Thoracic aorta (tissue), 2 donors: ENCODE data around the gene PRKAR2A. TPM values are rescaled to one million over a fixed set of nuclear protein-coding genes. Genes with fewer than 3 reads are reported as not detected.

ENCODE experiments used
- ATAC-seq: fragments of 150-250 bp; one replicate; pipeline ENCODE4 v1.8.0; 2017; ENCODE audit warnings: low read depth; ENCODE audit not compliant: insufficient number of reproducible peaks, low FRiP score
- DNase-seq: peaks from one replicate; pipeline ENCODE4 v3.0.0-alpha.2; 2020; ENCODE audit warnings: low spot score
- H3K27ac ChIP-seq, 2 donors: fragments of 200-600 bp; sonication (generic); 1 replicate in 1 of 2; 2 replicates in 1 of 2; pipeline ENCODE4 v1.5.1; 2016; ENCODE audit warnings: mild to moderate bottlenecking in 2 of 2, moderate library complexity in 2 of 2
- H3K27me3 ChIP-seq: fragments of 200-600 bp; sonication (generic); replicated peaks from 2 replicates; pipeline ENCODE4 v1.6.0; 2016; ENCODE audit warnings: mild to moderate bottlenecking; ENCODE audit not compliant: insufficient read depth
- H3K36me3 ChIP-seq: fragments of 200-600 bp; sonication (generic); one replicate; pipeline ENCODE4 v1.5.1; 2016
- H3K4me1 ChIP-seq, 2 donors: fragments of 200-600 bp; sonication (generic); 1 replicate in 1 of 2; 2 replicates in 1 of 2; pipeline versions ENCODE4 v1.5.1 to v1.6.0; 2016; ENCODE audit warnings: low read depth in 2 of 2, mild to moderate bottlenecking in 1 of 2; ENCODE audit not compliant: control insufficient read depth in 1 of 2
- H3K4me3 ChIP-seq: fragments of 200-600 bp; sonication (generic); 2 replicates; pipeline ENCODE4 v1.5.1; 2016; ENCODE audit warnings: mild to moderate bottlenecking
- H3K9me3 ChIP-seq: fragments of 200-600 bp; sonication (generic); 2 replicates; pipeline ENCODE4 v1.5.1; 2016
- CTCF ChIP-seq: fragments of 200-600 bp; sonication (generic); IDR thresholded peaks from one replicate; pipeline ENCODE4 v1.5.1; 2019; ENCODE audit warnings: antibody characterized with exemption
- total RNA-seq, 2 donors: library from RNA; depleted of rRNA; stranded (reverse); fragments of >200 nt; gene quantifications; one replicate each; pipeline versions ENCODE4 v1.1.0 to v1.2.3, GENCODE V29; 2016

The PRKAR2A gene
- total RNA-seq, 2 donors from 2014 or later, result 66.4 to 69.5 TPM

DNA sequence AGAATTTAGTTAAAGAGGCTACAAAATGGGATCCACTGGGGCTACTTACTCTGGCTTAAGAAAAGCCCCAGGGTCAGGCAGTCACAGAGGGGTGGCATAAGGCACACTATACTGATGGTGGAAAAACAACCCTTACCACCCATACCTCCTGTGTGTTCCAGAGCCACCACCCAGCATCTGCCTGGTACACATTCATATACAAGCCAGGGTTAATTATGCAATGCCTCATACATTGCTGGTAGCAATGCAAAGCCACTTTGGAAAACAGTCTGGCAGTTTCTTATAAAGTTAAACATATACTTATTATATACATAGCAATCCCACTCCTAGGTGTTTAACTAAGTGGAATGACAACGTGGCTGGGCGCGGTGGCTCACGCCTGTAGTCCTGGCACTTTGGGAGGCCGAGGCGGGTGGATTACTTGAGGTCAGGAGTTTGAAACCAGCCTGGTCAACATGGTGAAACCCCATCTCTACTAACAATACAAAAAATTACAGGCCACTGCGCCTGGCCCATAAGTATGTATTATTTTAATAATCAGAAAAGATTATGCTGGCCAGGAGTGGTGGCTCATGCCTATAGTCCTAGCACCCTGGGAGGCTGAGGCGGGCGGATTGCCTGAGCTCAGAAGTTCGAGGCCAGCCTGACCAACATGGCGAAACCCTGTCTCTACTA, 146.8 kb downstream of the PRKAR2A start:
- no peak for DNase-seq
- H3K27me3 ChIP-seq, result no peaks in the 10 kb centered on the region
- no peak overlapping the region for H3K27ac ChIP-seq
- H3K4me3 ChIP-seq, result no peak overlapping the region
- ATAC-seq, result no peak
- H3K36me3 ChIP-seq, result no peaks in the 10 kb centered on the region
- H3K4me1 ChIP-seq, result peaks cover 13 to 35% of the 10 kb centered on the region in 2 donors
- no peaks in the 10 kb centered on the region for H3K9me3 ChIP-seq
- no peak for TF ChIP-seq CTCF

DNA sequence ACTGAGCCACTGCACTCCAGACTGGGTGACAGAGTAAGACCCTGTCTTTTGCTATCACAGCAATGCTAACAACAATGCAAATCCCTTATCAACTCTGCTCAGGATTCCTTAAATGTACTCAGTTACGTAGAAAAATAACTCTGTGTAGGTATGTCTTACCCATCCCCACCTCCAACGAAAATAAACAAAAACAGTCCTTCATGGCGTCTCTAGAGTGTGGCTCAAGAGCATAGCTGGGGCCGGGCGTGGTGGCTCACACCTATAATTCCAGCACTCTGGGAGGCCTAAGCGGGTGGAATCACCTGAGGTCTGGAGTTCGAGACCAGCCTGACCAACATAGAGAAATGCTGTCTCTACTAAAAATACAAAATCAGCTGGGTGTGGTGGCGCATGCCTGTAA, 148.8 kb downstream of the PRKAR2A start:
- no peak for ATAC-seq
- Histone ChIP-seq H3K9me3 (no peaks in the 10 kb centered on the region), H3K4me3 (no peak overlapping the region), H3K27me3 (no peaks in the 10 kb centered on the region), H3K27ac (no peak overlapping the region), H3K36me3 (peaks cover 3% of the 10 kb centered on the region), H3K4me1 (peaks cover 20 to 43% of the 10 kb centered on the region in 2 donors)
- TF ChIP-seq CTCF, result no peak
- no peak for DNase-seq

- Histone ChIP-seq H3K27me3 (no peaks in the 10 kb centered on the region), H3K4me3 (no peak overlapping the region), H3K9me3 (no peaks in the 10 kb centered on the region), H3K4me1 (peaks cover 19 to 45% of the 10 kb centered on the region in 2 donors), H3K36me3 (peaks cover 3% of the 10 kb centered on the region), H3K27ac (no peak overlapping the region)
- ATAC-seq (no peak), DNase-seq (no peak)
- TF ChIP-seq CTCF, result no peak
These were observed 149.7 kb downstream of the PRKAR2A start for GRCh38 chr3:48697952-48698351.

DNA sequence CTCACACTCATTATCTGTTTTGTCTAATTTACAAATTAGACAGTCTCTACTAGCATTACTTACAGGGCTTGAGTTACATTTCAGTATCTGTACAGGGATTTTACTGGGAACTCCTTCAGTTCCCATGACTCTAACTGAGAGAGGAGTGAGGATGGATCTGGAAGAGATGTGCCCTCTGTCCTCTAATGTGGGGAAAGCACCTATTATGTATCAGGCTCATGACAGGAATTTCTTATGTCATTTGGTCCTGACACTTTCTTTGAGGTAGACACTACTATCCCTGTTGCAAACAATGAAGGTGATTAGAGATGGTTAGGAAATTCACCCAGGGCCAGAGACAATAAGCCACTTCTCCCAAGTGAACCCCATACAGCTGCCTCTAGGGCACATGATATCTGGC, 151.1 kb downstream of the PRKAR2A start:
- H3K4me3 ChIP-seq, result no peak overlapping the region
- H3K36me3 ChIP-seq, result peaks cover 12% of the 10 kb centered on the region
- ATAC-seq (no peak), DNase-seq (no peak)
- peaks cover 19 to 41% of the 10 kb centered on the region in 2 donors for H3K4me1 ChIP-seq
- TF ChIP-seq CTCF, result no peak
- H3K27me3 ChIP-seq, result no peaks in the 10 kb centered on the region
- peak overlapping the region; percentile 6 to 32 for H3K27ac ChIP-seq
- no peaks in the 10 kb centered on the region for H3K9me3 ChIP-seq

Other genes with a start within 250 kb of the PRKAR2A start
- gene UQCRC1, start 238.2 kb downstream of the PRKAR2A start, total RNA-seq, result 100 to 1,000 TPM; 226 to 234 TPM
- gene TMEM89, start 226.1 kb downstream of the PRKAR2A start, total RNA-seq, result 1 to 10 TPM in 1 of 2 donors, not detected in 1; 8.0 TPM
- 100 to 1,000 TPM in 1 of 2 donors, 10 to 100 TPM in 1; 93.9 to 102 TPM for gene SLC26A6, start 212.4 kb downstream of the PRKAR2A start, total RNA-seq
- gene CELSR3, start 185.0 kb downstream of the PRKAR2A start, total RNA-seq, result 1 to 10 TPM; 1.3 to 3.0 TPM
- 100 to 1,000 TPM in 1 of 2 donors, 10 to 100 TPM in 1; 59.6 to 101 TPM for gene NCKIPSD, start 162.0 kb downstream of the PRKAR2A start, total RNA-seq
- 10 to 100 TPM; 38.3 to 90.7 TPM for gene IP6K2, start 130.7 kb downstream of the PRKAR2A start, total RNA-seq
- gene SLC25A20, start 51.0 kb upstream of the PRKAR2A start, total RNA-seq, result 10 to 100 TPM; 12.3 to 27.1 TPM
- gene ARIH2, start 71.0 kb upstream of the PRKAR2A start, total RNA-seq, result 100 to 1,000 TPM in 1 of 2 donors, 10 to 100 TPM in 1; 90.4 to 162 TPM
- 10 to 100 TPM; 57.6 to 75.1 TPM for gene P4HTM, start 142.4 kb upstream of the PRKAR2A start, total RNA-seq
- 100 to 1,000 TPM in 1 of 2 donors, 10 to 100 TPM in 1; 89.9 to 121 TPM for gene WDR6, start 159.5 kb upstream of the PRKAR2A start, total RNA-seq
- gene DALRD3, start 170.7 kb upstream of the PRKAR2A start, total RNA-seq, result 10 to 100 TPM; 16.8 to 36.8 TPM
- gene NDUFAF3, start 174.2 kb upstream of the PRKAR2A start, total RNA-seq, result 100 to 1,000 TPM in 1 of 2 donors, 10 to 100 TPM in 1; 65.7 to 164 TPM
- 10 to 100 TPM; 56.0 to 96.2 TPM for gene IMPDH2, start 181.5 kb upstream of the PRKAR2A start, total RNA-seq
- gene QRICH1, start 246.2 kb upstream of the PRKAR2A start, total RNA-seq, result 100 to 1,000 TPM in 1 of 2 donors, 10 to 100 TPM in 1; 83.7 to 110 TPM